AG04449 (cell line): ENCODE data around the gene FBXO34.

Source experiments
- CTCF ChIA-PET: fragments of 350-600 bp; formaldehyde crosslinking; extraction: SDS; loops from one replicate; lab custom pipeline; 2021; ENCODE audit warnings: antibody characterized with exemption; lab: Yijun Ruan, JAX
- POLR2A ChIA-PET: fragments of 400-600, 350-600 bp; formaldehyde crosslinking; extraction: SDS; loops from one replicate; lab custom pipeline; 2020; ENCODE audit warnings: antibody characterized with exemption, inconsistent platforms; lab: Yijun Ruan, JAX
- DNase-seq: peaks from one replicate; pipeline ENCODE4 v3.0.0-alpha.2; 2010; ENCODE audit warnings: low read depth, low spot score
- H3K4me3 ChIP-seq: 2 replicates; pipeline ENCODE4 v1.5.1; 2011; ENCODE audit warnings: low read depth, mild to moderate bottlenecking, control low read depth, low read length
- TF ChIP-seq, protein P1 (sequence below): IDR thresholded peaks from one replicate; pipeline ENCODE4 v1.5.1; 2011; ENCODE audit warnings: mild to moderate bottlenecking, moderate library complexity, low read length, control low read depth, inconsistent platforms; ENCODE audit not compliant: insufficient read depth; ENCODE audit errors: missing control alignments

FBXO34 gene

DNA sequence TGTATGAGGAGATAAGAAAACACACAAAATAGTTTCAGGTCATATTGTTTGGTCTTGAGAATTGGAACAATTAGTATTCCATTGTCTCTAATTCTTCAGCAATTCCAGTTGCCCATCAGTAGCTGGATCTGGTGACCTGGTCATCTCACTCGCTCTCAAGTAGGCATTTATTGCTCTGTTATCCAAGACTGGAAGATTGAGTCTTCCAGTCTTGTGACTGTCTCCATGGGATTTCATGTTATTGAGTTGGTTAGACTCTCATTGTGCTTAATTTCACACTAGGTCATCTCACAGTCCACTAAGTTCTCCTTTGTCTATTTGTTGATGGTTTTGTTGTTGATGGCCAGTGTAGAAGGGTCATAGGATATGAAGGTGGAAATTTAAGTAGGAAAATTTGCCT, 47.5 kb downstream of the FBXO34 start:
- no peak overlapping the region for H3K4me3 ChIP-seq
- no peak for DNase-seq
- ChIA-PET CTCF (no interaction called here), POLR2A (no interaction called here)
- TF ChIP-seq, protein P1, sequence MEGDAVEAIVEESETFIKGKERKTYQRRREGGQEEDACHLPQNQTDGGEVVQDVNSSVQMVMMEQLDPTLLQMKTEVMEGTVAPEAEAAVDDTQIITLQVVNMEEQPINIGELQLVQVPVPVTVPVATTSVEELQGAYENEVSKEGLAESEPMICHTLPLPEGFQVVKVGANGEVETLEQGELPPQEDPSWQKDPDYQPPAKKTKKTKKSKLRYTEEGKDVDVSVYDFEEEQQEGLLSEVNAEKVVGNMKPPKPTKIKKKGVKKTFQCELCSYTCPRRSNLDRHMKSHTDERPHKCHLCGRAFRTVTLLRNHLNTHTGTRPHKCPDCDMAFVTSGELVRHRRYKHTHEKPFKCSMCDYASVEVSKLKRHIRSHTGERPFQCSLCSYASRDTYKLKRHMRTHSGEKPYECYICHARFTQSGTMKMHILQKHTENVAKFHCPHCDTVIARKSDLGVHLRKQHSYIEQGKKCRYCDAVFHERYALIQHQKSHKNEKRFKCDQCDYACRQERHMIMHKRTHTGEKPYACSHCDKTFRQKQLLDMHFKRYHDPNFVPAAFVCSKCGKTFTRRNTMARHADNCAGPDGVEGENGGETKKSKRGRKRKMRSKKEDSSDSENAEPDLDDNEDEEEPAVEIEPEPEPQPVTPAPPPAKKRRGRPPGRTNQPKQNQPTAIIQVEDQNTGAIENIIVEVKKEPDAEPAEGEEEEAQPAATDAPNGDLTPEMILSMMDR, result no peak

DNA sequence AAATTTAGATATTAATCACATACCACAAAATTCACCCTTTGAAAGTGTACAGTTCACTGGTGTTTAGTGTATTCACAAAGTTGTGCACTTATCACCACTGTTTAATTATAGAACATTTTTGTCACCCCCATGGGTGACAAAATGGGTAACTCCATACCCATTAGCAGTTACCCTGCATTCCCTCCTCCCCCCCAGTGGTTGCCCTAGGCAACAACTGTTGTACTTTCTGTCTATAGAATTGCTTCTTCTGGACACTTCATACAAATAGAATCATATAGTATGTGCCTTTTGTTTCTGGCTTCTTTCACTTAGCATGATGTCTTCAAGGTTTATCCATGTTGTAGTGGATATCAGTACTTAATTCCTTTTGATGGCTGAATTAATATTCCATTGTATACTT, 52.7 kb downstream of the FBXO34 start:
- TF ChIP-seq, protein P1, result no peak
- CTCF ChIA-PET, result no interaction called here
- no peak for DNase-seq
- H3K4me3 ChIP-seq, result no peak overlapping the region
- POLR2A ChIA-PET, result no interaction called here

DNA sequence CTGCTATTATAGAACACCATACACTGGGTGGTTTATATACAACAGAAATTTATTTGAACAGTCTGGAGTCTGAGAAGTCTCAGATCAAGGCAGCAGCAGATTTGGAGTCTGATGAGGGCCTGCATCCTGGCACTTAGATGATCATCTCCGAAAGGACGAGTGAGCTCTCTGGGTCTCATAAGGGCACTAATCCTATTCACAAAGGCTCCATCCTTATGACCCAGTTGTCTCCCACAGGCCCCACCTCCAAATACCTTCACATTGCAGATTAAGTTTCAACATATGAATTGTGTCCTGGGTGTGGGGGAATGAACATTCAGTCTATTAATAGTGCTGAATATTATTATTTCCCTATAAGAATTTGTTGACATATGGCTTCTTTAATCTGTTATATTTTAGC, 53.6 kb downstream of the FBXO34 start:
- ChIA-PET POLR2A (no interaction called here), CTCF (no interaction called here)
- no peak for DNase-seq
- H3K4me3 ChIP-seq, result no peak overlapping the region
- TF ChIP-seq, protein P1, result no peak

DNA sequence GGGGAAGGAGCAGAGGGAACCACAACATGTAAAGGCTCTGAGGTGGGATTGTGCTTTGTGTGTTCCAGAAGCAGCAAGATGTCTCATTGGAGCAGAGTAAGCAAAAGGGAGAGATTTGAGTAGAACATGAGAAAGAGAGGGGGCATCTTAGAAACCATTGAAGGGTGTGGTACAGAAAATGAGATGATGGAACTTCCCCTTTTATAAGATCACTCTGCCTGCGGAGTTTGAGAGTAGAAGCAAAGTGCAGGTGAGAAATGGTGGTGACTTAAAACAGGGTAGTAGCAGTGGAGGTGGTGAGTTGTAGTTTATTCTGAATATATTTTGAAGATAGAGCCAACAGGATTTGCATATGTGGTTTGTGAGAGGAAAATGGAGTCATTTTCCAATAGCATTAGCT, 56.0 kb downstream of the FBXO34 start:
- TF ChIP-seq, protein P1, result no peak
- CTCF ChIA-PET, result no interaction called here
- no peak overlapping the region for H3K4me3 ChIP-seq
- DNase-seq, result no peak
- POLR2A ChIA-PET, result no interaction called here

DNA sequence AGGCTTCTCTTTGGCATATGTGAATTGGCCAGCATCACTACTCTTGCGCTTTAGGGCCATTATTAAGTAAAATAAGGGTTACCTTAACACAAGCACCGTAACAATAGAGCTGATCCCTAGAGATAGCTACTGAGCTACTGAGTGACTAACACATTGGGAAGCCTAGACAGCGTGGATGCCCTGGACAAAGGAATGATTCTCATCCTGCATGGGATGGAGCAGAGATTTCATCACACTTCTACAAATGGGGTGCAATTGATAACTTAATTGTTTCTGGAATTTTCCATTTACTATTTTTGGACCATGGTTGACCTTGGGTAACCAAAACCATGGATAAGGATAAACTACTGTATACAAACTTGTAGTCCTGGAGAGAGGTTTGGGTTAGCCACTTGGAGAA, 57.1 kb downstream of the FBXO34 start:
- no peak overlapping the region for H3K4me3 ChIP-seq
- CTCF ChIA-PET, result interaction anchor here (0.7 to 1.7 kb wide), 4 partner anchors 17 to 58 kb away, joined by 3 to 4 read pairs (median 4); no protein-coding TSS in a partner anchor
- no peak for DNase-seq
- POLR2A ChIA-PET, result no interaction called here
- TF ChIP-seq, protein P1, result no peak

DNA sequence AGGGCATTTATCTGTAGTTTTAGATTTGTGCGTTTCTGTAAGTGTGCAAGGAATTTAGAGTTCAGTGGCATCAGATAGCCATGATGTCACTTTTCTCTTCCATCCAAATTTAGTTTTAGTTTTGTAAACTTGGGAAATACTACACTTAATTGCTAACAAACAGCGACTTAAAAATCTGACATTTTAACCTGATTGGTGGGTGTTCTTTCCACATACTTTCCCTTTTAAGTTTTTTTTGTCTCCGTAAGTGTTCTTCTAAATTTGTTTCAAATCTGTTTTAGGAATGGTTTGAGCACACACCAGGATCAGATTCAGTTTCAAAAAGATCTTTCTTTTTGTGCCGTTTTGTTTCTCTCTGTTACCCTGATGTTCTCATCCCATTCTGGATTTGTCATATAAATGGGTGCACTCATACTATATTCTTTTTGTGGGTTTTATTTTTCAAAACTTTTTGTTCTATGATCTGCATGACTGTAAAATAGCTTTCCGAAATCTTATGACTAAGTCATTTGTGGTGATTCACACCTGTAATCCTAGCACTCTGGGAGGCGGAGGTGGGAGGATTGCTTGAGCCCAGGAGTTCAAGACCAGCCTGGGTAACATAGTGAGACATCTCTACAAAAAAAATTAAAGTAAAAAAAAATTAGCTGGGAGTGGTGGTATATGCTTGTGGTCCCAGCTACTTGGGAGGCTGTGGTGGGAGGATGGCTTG, 58.9 kb downstream of the FBXO34 start:
- POLR2A ChIA-PET, result no interaction called here
- no peak for DNase-seq
- H3K4me3 ChIP-seq, result no peak overlapping the region
- CTCF ChIA-PET, result interaction anchor here (1.4 to 2.2 kb wide), 3 partner anchors 18 to 60 kb away, joined by 3 to 6 read pairs (median 5); no protein-coding TSS in a partner anchor
- TF ChIP-seq, protein P1, result no peak
